GM12878 (cell line): ENCODE measurements around the gene CALML4. TPM values are rescaled to one million over a fixed set of nuclear protein-coding genes. Genes with fewer than 3 reads are reported as not detected.
"Not testable (repeated sequence)": the region's sequence is repeated elsewhere in the genome, so short reads cannot be mapped to it uniquely, and the experiment has no call there.

Source experiments
- ATAC-seq: fragments of 200-7000 bp; cut with Tn5 transposase; 3 replicates; pipeline ENCODE4 v1.9.1; 2020; ENCODE audit warnings: mild to moderate bottlenecking, moderate library complexity
- BruUV-seq: library from RNA; stranded (reverse); fragments of 400-500 nt; replicated peaks from 2 replicates; lab custom pipeline; 2021; lab: Mats Ljungman, UMichigan
- CTCF ChIA-PET: fragments of 300-600 bp; sonication (Branson Sonifier 250); formaldehyde crosslinking; extraction: SDS; loops from one replicate; lab custom pipeline; 2021; ENCODE audit warnings: inconsistent platforms; lab: Yijun Ruan, JAX
- POLR2A ChIA-PET: fragments of 350-600 bp; formaldehyde crosslinking; extraction: SDS; loops from one replicate; lab custom pipeline; 2021; ENCODE audit warnings: inconsistent platforms; lab: Charles Lee
- RAD21 ChIA-PET: fragments of 300-600 bp; sonication (Branson Sonifier 250); formaldehyde crosslinking; loops from one replicate; lab custom pipeline; 2023; ENCODE audit warnings: antibody characterized with exemption; ENCODE audit not compliant: unreplicated experiment; lab: Charles Lee
- SMC1A ChIA-PET: fragments of 300-600 bp; sonication (Branson Sonifier 250); formaldehyde crosslinking; loops from one replicate; lab custom pipeline; 2023; ENCODE audit not compliant: unreplicated experiment, uncharacterized antibody; lab: Charles Lee
- DNase-seq: peaks from one replicate; pipeline ENCODE4 v3.0.0-alpha.2; 2011; ENCODE audit warnings: low read depth, low spot score
- FAIRE-seq: peaks from 3 replicates; lab custom pipeline; 2011; peaks lifted over from hg19 to GRCh38; lab: Jason Lieb, UNC
- H2AFZ ChIP-seq: 2 replicates; pipeline ENCODE4 v1.6.0; 2011; ENCODE audit warnings: low read depth, low read length, control low read depth; ENCODE audit not compliant: control insufficient read depth
- H3K27ac ChIP-seq: 2 replicates; pipeline ENCODE4 v1.5.1; 2011; ENCODE audit warnings: control low read depth; ENCODE audit not compliant: control insufficient read depth, insufficient read depth
- H3K27me3 ChIP-seq, 2 experiments: replicated peaks in 1 of 2; 2 replicates each; pipeline versions ENCODE4 v1.6.0 to v1.6.1; 2011; ENCODE audit warnings: low read length in 1 of 2; ENCODE audit not compliant: control insufficient read depth in 2 of 2, insufficient read depth in 2 of 2
- H3K36me3 ChIP-seq, 2 experiments: 2 replicates each; pipeline ENCODE4 v1.5.1; 2011; ENCODE audit warnings: low read length in 1 of 2; ENCODE audit not compliant: control insufficient read depth in 2 of 2, insufficient read depth in 2 of 2
- H3K4me1 ChIP-seq: 2 replicates; pipeline ENCODE4 v1.6.1; 2011; ENCODE audit warnings: mild to moderate bottlenecking, low read length, moderate library complexity, mixed read lengths; ENCODE audit not compliant: control insufficient read depth, insufficient read depth
- H3K4me2 ChIP-seq: 2 replicates; pipeline ENCODE4 v1.6.0; 2011; ENCODE audit warnings: control low read depth; ENCODE audit not compliant: control insufficient read depth, insufficient read depth
- H3K4me3 ChIP-seq: fragments of 200-600 bp; sonication (generic); 2 replicates; pipeline ENCODE4 v1.5.1; 2016
- H3K79me2 ChIP-seq: 2 replicates; pipeline ENCODE4 v1.6.0; 2011; ENCODE audit warnings: low read length; ENCODE audit not compliant: control insufficient read depth, insufficient read depth
- H3K9ac ChIP-seq: 2 replicates; pipeline ENCODE4 v1.8.0; 2011; ENCODE audit warnings: low read length, control low read depth, mixed read lengths; ENCODE audit not compliant: control insufficient read depth, insufficient read depth
- H3K9me3 ChIP-seq: replicated peaks from 3 replicates; pipeline ENCODE4 v1.5.1; 2011; ENCODE audit warnings: mild to moderate bottlenecking, low read length; ENCODE audit not compliant: control insufficient read depth, insufficient read depth
- H4K20me1 ChIP-seq: 2 replicates; pipeline ENCODE4 v1.6.0; 2011; ENCODE audit not compliant: control insufficient read depth, insufficient read depth
- ASH2L ChIP-seq: fragments of 300-600, 200-600 bp; sonication (generic); IDR thresholded peaks from 2 replicates; pipeline ENCODE4 v1.6.1; 2017; ENCODE audit warnings: low read depth, mild to moderate bottlenecking, borderline replicate concordance
- CBFB ChIP-seq: IDR thresholded peaks from 2 replicates; pipeline ENCODE4 v1.6.1; 2016; ENCODE audit warnings: antibody characterized with exemption, low read depth
- EP300 ChIP-seq, 2 experiments: fragments of 150-350 bp in 1 of 2; IDR thresholded peaks; 2 replicates each; pipeline ENCODE4 v1.6.1; 2011 to 2012; ENCODE audit warnings: low read depth in 2 of 2, low read length in 2 of 2, borderline replicate concordance in 1 of 2, improper control_type of control experiment in 1 of 2, inconsistent platforms in 1 of 2; ENCODE audit not compliant: control insufficient read depth in 1 of 2
- IKZF1 ChIP-seq: fragments of 450-650 bp; conservative IDR thresholded peaks from 2 replicates; pipeline ENCODE4 v1.6.1; 2017; ENCODE audit warnings: antibody characterized with exemption, mild to moderate bottlenecking
- SRF ChIP-seq, 2 experiments: IDR thresholded peaks; 2 replicates each; pipeline ENCODE4 v1.6.1; 2011; ENCODE audit warnings: low read depth in 2 of 2, low read length in 2 of 2, mild to moderate bottlenecking in 1 of 2, moderate library complexity in 1 of 2
- TCF12 ChIP-seq: IDR thresholded peaks from 2 replicates; pipeline ENCODE4 v1.6.1; 2011; ENCODE audit warnings: low read depth, mild to moderate bottlenecking, low read length
- ZNF687 ChIP-seq: fragments of 450-650 bp; IDR thresholded peaks from 2 replicates; pipeline ENCODE4 v1.6.1; 2017; ENCODE audit warnings: mild to moderate bottlenecking, moderate library complexity
- WGBS: methylation state at CpG from one replicate; pipeline ENCODE4 v1.1.6; 2016; ENCODE audit warnings: low lambda C conversion rate; ENCODE audit not compliant: insufficient replicate concordance, insufficient coverage; ENCODE audit errors: missing lambda C conversion rate; 5-methylcytosine and 5-hydroxymethylcytosine counted together
- in situ Hi-C: fragments of 300-500 bp; cut with MboI; formaldehyde crosslinking; loops from 9 replicates; pipeline ENCODE4 v1.14.3; 2018; ENCODE audit warnings: mixed read lengths
- intact Hi-C: fragments of 100-400 bp; cut with micrococcal nuclease; formaldehyde crosslinking; loops from one replicate; pipeline ENCODE4 v1.14.2; 2022; ENCODE audit not compliant: unreplicated experiment
- polyA plus RNA-seq, 11 experiments: library from polyadenylated mRNA; depleted of rRNA in 4 of 11; unstranded in 6 of 11; stranded (reverse) in 5 of 11; fragments of >200 nt; fragmentation: Nextera tagmentation in 4 of 11; fragmentation: Illumina TruSeq in 1 of 11; extraction: Ambion mirVana in 4 of 11; extraction: Trizol in 1 of 11; gene quantifications; 1 replicate in 1 of 11; 2 replicates in 10 of 11; pipeline versions ENCODE4 v1.2.1 to v1.2.3, GENCODE V29; 2011 to 2016; ENCODE audit warnings: inconsistent platforms in 2 of 11, missing spikeins in 2 of 11, low read depth in 1 of 11
- total RNA-seq, 4 experiments: library from RNA; depleted of rRNA in 3 of 4; stranded (reverse); fragments of >200 nt in 3 of 4; fragmentation: Illumina TruSeq in 1 of 4; extraction: Trizol in 1 of 4; gene quantifications; 2 replicates each; pipeline versions ENCODE4 v1.2.1 to v1.2.3, GENCODE V29; 2013 to 2021

CALML4 gene
- total and polyA plus RNA-seq, 10 of the 15 experiments (the other 5 are each of a cell fraction or from before 2014, with no cell fraction given), result 1.7 to 15.9 (median 5.1) TPM

- H3K4me3 ChIP-seq, result no peak overlapping the region
- ChIA-PET CTCF (interaction anchor here (0.6 kb wide), 1 partner anchor 301 kb away, joined by 4 read pairs; no protein-coding TSS in a partner anchor), RAD21 (no interaction called here), SMC1A (interaction anchor here (1.0 kb wide), 2 partner anchors 117 to 311 kb away, joined by 3 read pairs; no protein-coding TSS in a partner anchor), POLR2A (interaction anchor here (0.7 kb wide), 1 partner anchor 23 kb away, joined by 3 read pairs; no protein-coding TSS in a partner anchor)
- DNase-seq (no peak), ATAC-seq (no peak), FAIRE-seq (no peak)
- intact Hi-C loops, result no loop called here
- H3K9ac ChIP-seq, result no peak overlapping the region
- H3K4me1 ChIP-seq, result no peaks in the 10 kb centered on the region
- WGBS, result 86% methylated on average over 4 of the region's 4 CpGs
- H3K79me2 ChIP-seq, result no peaks in the 10 kb centered on the region
- peaks cover 2 to 16% of the 10 kb centered on the region in 2 experiments for H3K36me3 ChIP-seq
- TF ChIP-seq TCF12 (no peak), SRF (IDR thresholded peaks at IDR 0.05; ENCODE audit: low read depth in 2 of 2, low read length in 2 of 2) (no peak), ZNF687 (no peak), EP300 (IDR thresholded peaks at IDR 0.05; ENCODE audit: borderline replicate concordance in 1 of 2, control insufficient read depth in 1 of 2, low read depth in 2 of 2, low read length in 2 of 2) (no peak), ASH2L (no peak), IKZF1 (no peak), CBFB (no peak)
- no peaks in the 10 kb centered on the region for H3K27me3 ChIP-seq
- H2AFZ ChIP-seq, result no peak overlapping the region
- in situ Hi-C loops, result no loop called here
- no peak overlapping the region for H3K4me2 ChIP-seq
- H3K27ac ChIP-seq, result no peak overlapping the region
- no TSS peak for BruUV-seq
- H3K9me3 ChIP-seq, result no peaks in the 10 kb centered on the region
- peaks cover 3% of the 10 kb centered on the region; the same call in 1 of the 2 replicates for H4K20me1 ChIP-seq
Measured at GRCh38 chr15:68173119-68173518, 32.0 kb downstream of the CALML4 start.

GRCh38 chr15:68172037-68172436 lies 33.1 kb downstream of the CALML4 start:
- H3K9me3 ChIP-seq, H3K27ac ChIP-seq, intact Hi-C loops, SMC1A ChIA-PET, POLR2A ChIA-PET, CTCF ChIA-PET, in situ Hi-C loops, H4K20me1 ChIP-seq, H3K9ac ChIP-seq, H2AFZ ChIP-seq, H3K4me2 ChIP-seq, RAD21 ChIA-PET, H3K4me3 ChIP-seq, ATAC-seq, H3K79me2 ChIP-seq, FAIRE-seq, BruUV-seq, H3K27me3 ChIP-seq, DNase-seq, H3K4me1 ChIP-seq: not testable (repeated sequence)
- H3K36me3 ChIP-seq, result peaks cover 0 to 12% of the 10 kb centered on the region in 2 experiments; a peak in 3 of 4 replicates
- 100% methylated on average over 1 of the region's 2 CpGs for WGBS
